Stimulated activated CD8-positive, alpha-beta memory T cell treated with anti-CD3 and anti-CD28 coated beads, Interleukin-7, amount 100 ng/mL, for 48 hours (primary cell): ENCODE data around the gene RGPD4.
"Not testable (repeated sequence)": the region's sequence is repeated elsewhere in the genome, so short reads cannot be mapped to it uniquely, and the experiment has no call there.

ENCODE experiments used
- DNase-seq, 2 donors: peaks; one replicate each; pipeline ENCODE4 v3.0.0-alpha.2; 2020; ENCODE audit warnings: low read depth in 1 of 2; ENCODE audit errors: extremely low read depth in 1 of 2

RGPD4 gene

GRCh38 chr2:107826749-107827148 lies at the start of gene RGPD4:
RGPD4 (plus strand) TSS chr2:107826892; CDS start chr2:107827014, 122 bp downstream.
- DNase-seq, result not testable (repeated sequence)

DNA sequence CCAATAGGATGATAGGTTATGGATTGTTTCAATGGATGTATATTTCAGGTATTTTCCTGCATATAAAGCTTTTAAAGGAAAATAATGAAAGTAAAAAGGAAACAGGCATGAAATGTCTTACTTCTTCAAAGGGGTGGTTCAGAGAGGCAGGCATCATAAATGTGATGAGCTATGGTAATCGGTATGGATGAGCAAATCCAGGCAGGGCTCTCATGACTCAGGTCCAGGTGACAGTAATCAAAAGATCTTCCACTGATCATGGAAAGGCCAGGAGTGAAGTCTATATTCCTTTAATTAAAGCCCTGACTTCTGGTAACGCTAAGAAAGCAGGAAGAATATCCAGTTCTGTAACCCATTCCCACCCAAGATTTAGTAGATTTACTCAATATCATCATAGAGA lies 48.7 kb upstream of the RGPD4 start:
- DNase-seq, result no peak

DNA sequence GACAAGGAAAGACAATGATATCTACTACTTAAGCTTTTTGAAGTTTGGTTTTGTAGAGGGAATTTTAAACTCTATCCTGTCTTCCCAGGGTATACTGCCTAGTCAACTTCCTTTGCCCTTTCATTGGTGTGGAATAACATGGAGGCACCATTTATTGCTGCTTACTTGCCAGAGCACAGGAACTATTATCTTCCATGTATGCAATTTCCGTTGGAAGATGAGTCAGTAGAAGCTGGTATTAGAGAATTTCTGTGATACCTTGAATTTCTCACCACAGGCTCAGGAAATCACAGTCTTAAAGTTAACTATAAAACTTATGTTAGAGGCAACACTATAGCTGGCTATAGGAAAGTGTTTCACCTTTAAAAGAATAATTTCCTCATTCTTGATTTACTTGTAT lies 40.9 kb upstream of the RGPD4 start:
- DNase-seq, result no peak

DNA sequence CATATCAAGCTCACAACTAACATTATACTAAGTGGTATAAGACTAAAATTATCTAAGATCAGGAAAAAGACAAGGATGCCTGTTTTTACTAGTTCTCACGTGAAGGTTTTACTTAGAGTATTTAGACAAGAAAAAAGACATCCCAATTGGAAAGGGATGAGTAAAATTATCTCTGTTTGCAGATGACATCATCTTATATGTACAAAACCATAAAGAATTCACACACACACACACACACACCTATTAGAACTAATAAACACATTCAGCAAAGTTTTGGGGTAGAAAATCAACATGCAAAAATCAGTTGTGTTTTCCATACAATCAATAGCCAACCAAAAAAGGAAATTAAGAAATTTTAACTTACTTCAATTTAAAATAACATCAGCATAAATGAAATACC lies 35.9 kb upstream of the RGPD4 start:
- no peak for DNase-seq

DNA sequence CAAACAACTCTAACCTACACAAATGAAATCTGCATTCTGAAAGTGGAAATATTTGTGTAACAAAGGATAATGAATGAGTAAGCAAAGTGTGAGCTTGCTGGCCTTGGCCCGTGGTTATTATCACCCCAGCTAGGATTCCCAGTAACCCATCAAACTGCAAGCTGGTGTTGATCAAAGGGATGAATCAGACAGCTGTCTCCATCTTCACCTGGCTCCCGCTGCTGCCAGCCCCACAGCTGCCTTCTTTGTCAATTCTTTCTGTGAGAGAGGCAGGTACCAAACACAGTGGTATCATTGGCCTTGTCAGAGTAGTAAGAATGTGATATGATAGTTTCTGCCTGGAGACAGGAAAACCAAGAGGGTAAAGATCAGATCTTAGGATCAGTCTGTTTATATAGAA lies 25.2 kb upstream of the RGPD4 start:
- no peak for DNase-seq

- no peak for DNase-seq
Observed at GRCh38 chr2:107804608-107805498, 21.8 kb upstream of the RGPD4 start.

DNA sequence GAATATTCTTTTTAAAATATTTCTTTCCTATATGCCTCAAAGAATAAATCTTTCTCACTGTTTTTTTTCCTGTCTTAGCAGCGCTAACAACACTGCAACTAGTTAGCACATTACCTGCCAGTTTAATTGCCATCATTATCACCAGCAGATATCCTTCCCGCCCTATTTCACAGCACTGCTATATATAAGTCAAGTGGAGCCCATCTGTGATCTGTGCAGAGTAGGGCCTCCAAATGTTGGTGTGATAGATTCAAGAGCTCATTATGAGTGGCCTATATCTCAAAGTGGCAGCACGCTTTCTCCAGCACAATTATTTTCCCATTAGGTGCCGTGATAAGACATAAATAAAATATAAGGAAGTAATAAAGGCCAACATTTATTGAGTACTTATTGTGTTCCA lies 19.8 kb upstream of the RGPD4 start:
- no peak for DNase-seq

DNA sequence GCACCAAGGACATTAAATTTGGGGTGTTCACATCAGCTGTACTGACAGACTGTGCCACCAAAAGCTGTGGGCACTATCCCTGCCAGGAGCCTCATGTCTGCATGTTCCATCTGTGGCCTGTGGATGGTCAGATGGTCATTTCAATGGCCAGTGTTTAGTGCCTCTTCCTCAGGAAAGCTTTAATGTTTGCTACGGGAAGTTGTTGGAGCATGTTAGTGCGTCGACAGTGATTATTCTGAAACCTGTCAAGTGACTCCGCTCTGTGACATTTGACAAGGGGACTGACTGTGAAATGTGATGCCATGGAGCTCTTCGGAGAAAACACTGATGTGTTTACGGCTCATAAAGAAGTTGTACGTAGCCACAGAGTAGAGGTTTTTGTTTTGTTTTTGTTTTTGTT lies 18.7 kb upstream of the RGPD4 start:
- DNase-seq, result no peak

- no peak for DNase-seq
Observed at GRCh38 chr2:107808959-107809358, 17.7 kb upstream of the RGPD4 start.

- no peak for DNase-seq
Observed at GRCh38 chr2:107809835-107810234, 16.9 kb upstream of the RGPD4 start.

DNA sequence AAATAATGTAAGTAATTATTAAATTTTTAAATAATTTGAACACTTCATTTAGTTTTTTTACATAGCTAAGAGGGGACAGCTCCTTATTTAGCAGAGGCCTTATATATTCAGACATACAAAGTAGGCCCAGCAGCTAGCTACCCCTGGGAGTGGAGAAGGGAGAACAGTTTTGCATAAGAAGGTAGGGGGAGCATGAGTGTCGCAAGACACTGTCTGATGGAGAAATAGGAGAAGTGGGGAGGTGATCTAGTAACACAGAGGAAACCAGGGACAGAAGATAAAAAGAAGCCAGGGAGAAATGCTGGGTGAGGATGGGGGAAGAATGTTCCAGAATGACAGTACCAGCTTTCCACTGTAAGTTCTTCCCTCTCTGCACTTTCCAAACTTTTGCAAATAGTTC lies 16.0 kb upstream of the RGPD4 start:
- no peak for DNase-seq

- no peak for DNase-seq
Observed at GRCh38 chr2:107811411-107811810, 15.3 kb upstream of the RGPD4 start.

DNA sequence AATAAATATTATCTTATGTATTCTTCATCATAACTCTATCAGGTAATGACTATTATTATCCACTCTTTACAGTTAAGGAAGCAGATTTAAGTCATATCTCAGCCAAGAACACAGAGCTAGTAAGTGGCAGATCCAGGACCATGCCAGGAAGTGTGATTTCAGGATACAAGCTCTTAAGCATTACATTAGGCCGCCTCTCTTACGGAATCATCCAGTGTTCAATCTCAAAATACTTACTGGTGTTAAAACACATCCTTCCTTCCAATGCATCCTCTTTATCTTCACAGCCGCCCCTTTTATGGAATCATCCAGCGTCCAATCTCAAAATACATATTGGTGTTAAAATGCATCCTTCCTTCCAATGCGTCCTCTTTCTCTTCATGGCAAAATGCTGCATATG lies 14.7 kb upstream of the RGPD4 start:
- no peak for DNase-seq

DNA sequence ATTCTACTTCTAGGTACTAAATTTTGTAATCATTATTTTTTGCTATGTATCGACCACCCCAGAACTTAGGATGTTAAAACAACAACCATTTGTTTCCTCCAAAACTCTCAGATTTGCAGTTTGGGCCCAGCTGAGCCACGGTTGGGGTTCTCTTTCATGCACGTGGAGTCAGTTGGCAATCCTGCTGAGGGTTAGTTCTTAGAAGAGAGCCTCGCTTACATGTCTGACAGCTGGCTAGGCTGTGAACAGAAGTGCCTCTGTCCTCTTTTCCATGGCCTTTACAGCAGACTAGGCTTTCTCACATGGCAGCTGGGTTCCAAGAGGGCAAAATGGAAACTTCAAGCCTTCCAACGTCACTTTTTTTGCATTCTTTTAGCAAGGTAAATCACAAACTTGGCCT lies 9.3 kb upstream of the RGPD4 start:
- DNase-seq, result no peak

GRCh38 chr2:107822302-107822701 lies 4.4 kb upstream of the RGPD4 start:
- DNase-seq, result no peak

DNA sequence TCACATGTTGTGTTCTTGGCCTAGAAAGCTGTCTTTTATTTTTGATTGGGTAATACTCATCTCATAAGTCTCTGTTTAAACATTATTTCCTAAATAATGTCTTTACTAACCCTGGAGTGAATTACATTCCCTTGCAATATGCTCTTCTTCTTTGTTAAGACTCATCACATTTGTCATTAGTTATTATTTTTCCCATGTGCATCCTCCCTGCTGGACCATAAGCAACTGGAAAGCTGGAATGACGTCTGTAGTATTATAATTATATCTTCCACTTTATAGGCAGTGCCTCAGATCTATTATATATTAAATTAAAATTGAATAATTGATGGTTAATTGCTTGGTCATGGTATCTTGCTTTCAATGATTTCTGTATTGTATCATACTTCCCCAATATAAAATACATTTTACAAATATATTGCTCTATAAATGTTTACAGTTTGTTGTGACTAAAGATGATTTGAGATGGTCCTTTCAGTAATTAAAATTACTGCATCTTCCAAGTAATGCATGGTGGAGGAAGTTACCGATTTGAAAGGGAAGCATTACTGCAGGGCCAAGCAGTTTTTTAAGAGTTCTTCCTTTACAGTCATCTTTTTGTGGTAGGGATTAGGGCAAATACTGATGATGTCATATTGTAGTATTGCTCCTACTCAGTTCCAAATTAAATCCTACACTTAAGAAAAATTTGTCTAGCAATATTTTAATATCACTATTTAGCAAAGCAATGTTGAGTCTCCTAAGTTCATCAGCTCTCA lies 2.1 kb upstream of the RGPD4 start:
- DNase-seq, result no peak

DNA sequence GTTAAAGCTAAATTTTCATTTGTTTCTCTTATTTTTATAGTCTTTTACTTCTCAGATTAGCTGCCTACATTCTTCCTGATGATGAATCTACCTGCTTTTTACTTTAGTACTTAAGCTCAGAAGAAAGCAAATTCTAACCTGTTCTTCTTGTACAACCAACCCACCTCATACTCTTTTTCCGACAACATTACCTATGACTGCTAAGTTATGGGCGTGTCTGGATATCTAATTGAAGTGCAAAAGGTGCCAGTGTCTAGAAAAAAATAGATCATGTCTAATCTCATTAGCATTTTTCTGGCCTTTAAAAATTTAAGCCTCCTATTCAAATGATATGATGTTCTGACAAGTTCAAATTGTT lies 1.5 kb upstream of the RGPD4 start:
- no peak for DNase-seq

- not testable (repeated sequence) for DNase-seq
Observed at GRCh38 chr2:107829514-107829913, 2.8 kb downstream of the RGPD4 start.

GRCh38 chr2:107833152-107833551 lies 6.5 kb downstream of the RGPD4 start:
- DNase-seq, result not testable (repeated sequence)

- DNase-seq, result not testable (repeated sequence)
Observed at GRCh38 chr2:107833618-107834017, 6.9 kb downstream of the RGPD4 start.

DNA sequence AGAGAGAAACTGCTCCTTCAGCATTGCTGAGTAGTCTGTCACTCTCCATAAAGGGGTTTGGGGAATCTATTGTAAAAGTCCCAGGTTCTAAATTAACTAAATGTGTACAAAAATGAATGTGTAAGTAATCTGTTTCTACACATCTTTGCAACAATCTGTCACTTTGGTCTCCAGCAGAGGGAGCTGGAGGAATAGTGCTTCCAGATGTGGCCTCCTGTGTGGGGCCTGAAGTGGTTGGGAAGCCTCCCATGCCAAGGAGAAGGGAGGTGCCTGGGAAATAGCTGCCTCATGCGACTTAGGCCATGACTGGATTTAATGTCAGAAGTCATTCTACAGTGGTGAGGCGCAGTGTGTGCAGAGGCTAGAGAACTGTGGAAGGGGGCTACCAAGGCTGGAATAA lies 89.4 kb downstream of the RGPD4 start:
- not testable (repeated sequence) for DNase-seq

DNA sequence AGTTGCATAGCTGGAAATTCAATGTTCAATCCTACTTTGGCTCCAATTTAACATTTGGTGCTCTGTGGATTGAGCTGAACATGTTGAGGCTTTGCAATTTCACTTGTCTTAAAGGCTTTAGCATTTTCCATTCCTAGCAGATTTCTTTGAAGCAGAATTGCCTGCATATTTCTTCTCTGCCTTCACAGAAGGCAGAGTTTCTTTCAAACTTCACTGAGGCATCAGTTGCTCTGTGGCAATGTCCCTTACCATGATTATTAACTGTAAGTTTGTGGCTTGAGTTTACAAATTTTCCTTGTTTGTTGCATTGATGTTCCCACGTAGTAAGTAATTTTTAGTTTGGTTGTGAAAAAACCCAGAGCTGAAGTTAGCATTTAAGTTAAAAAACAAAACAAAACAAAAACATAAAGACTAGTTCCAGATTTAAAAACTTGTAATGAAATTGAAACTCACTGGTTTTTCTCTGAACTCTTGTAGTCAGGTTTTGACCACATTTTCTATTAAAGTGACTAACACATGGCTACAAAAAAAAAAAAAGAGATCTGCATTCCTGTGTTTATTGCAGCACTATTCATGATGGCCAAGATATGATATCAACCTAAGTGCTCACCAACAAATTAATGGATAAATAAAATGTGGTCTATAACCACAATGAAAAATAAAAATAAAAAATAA lies 90.1 kb downstream of the RGPD4 start:
- not testable (repeated sequence) for DNase-seq
